ENCODE data around the gene SPESP1. TPM values are rescaled to one million over a fixed set of nuclear protein-coding genes. Genes with fewer than 3 reads are reported as not detected.

The SPESP1 gene
- total and polyA plus RNA-seq, 9 of the 15 experiments (the other 6 are each of a cell fraction or from before 2014, with no cell fraction given): not detected

DNA sequence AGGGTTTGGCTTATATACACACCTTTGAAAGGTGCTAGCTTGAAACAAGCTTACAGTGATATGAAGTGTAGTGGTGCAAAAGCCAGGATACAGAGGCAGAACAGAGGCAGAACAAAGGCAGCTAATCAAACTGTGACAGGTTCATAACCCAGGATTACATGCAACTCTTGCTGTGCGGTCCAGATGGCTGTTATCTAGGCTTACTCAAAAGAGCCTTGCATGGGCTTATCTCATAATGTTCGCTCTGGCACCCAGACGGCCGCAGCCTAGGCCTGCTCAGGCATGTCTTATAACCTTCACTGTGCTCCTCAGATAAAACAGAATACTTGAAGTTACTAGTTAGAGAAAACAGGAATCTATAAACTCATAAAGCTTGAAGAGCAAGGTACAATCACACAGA lies 61.4 kb downstream of the SPESP1 start:
- peak overlapping the region; percentile 27; the same call in 2 of the 3 replicates for H3K27ac ChIP-seq (ENCODE audit: extremely low read depth, low read depth, low read length)
- intact Hi-C loops (cut with micrococcal nuclease) (loop anchor here (1.0 kb wide), 1 partner anchor 7 kb away; no protein-coding TSS in a partner anchor), in situ Hi-C loops (cut with MboI) (no loop called here)
- DNase-seq (ENCODE audit: extremely low read depth in 1 of 4, low spot score in 3 of 4): peak; percentile 55 to 95 (median 72)
- H3K9ac ChIP-seq (ENCODE audit: insufficient read depth in 1 of 2, low read depth in 2 of 2, low read length in 2 of 2): no peak overlapping the region
- ATAC-seq: peak; percentile 95
- H3K36me3 ChIP-seq (ENCODE audit: control insufficient read depth, insufficient read depth, low read length): no peaks in the 10 kb centered on the region
- 0% methylated on average over 4 of the region's 4 CpGs for WGBS (ENCODE audit: insufficient coverage, low coverage, missing lambda C conversion rate)
- no peak overlapping the region for H3K4me3 ChIP-seq
- H3K4me2 ChIP-seq (ENCODE audit: insufficient read depth, low read length): peak overlapping the region; percentile 43
- peaks cover 23 to 36% of the 10 kb centered on the region in 2 experiments for H3K4me1 ChIP-seq (replicated peaks in 1 of 2; ENCODE audit: control insufficient read depth in 2 of 2, insufficient read depth in 2 of 2, low read length in 2 of 2)
- BruUV-seq (replicated peaks): no TSS peak
- H3K27me3 ChIP-seq (ENCODE audit: control insufficient read depth in 2 of 2, insufficient read depth in 2 of 2, low read length in 2 of 2): no peaks in the 10 kb centered on the region
- no peak overlapping the region; the same call in 1 of the 2 replicates for H2AFZ ChIP-seq (ENCODE audit: low read depth, low read length)
- no peaks in the 10 kb centered on the region for H3K79me2 ChIP-seq (ENCODE audit: control insufficient read depth, insufficient read depth, low read length)
- CTCF ChIA-PET (ENCODE audit: low intra/inter-chr PET ratio): no interaction called here
- H3K9me3 ChIP-seq (replicated peaks; ENCODE audit: control insufficient read depth, insufficient read depth, low read depth, low read length): no peaks in the 10 kb centered on the region
- H3K9me1 ChIP-seq (ENCODE audit: control insufficient read depth, insufficient read depth, low read length): no peaks in the 10 kb centered on the region
- H4K20me1 ChIP-seq (replicated peaks; ENCODE audit: control insufficient read depth, insufficient read depth, low read length): peaks cover 6% of the 10 kb centered on the region; the same call in 1 of the 2 replicates
- FAIRE-seq: peak; percentile 98
- POLR2A ChIA-PET: interaction anchor here (0.6 to 1.4 kb wide), 4 partner anchors 10 to 49 kb away, joined by 3 read pairs; no protein-coding TSS in a partner anchor
- TF ChIP-seq, protein P1, sequence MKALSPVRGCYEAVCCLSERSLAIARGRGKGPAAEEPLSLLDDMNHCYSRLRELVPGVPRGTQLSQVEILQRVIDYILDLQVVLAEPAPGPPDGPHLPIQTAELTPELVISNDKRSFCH (CRISPR knock-in tag; IDR thresholded peaks at IDR 0.05): no peak
- TF ChIP-seq, protein P1 (tag; IDR thresholded peaks at IDR 0.05): peak; percentile 82
- TF ChIP-seq CHD2 (IDR thresholded peaks at IDR 0.05; ENCODE audit: low read depth, low read length) (no peak), ZKSCAN1 (IDR thresholded peaks at IDR 0.05; ENCODE audit: low read depth, low read length) (no peak), ATF7 (IDR thresholded peaks at IDR 0.05) (peak; percentile 81), BHLHE40 (IDR thresholded peaks at IDR 0.05; ENCODE audit: low read length) (peak; percentile 73), TEAD1 (CRISPR knock-in tag; IDR thresholded peaks at IDR 0.05) (peak in 1 of 2 experiments; percentile 81; a peak in 1 of 4 replicates), PHTF2 (CRISPR knock-in tag; IDR thresholded peaks at IDR 0.05) (no peak), YBX1 (IDR thresholded peaks at IDR 0.05) (no peak), TCF7 (IDR thresholded peaks at IDR 0.05; ENCODE audit: borderline replicate concordance) (peak; percentile 87; the same call in 1 of the 2 replicates), ARID2 (IDR thresholded peaks at IDR 0.05) (no peak), ARID1B (IDR thresholded peaks at IDR 0.05) (peak; percentile 99), KDM4B (IDR thresholded peaks at IDR 0.05; ENCODE audit: borderline replicate concordance in 2 of 2, low read depth in 1 of 2) (no peak), FOXA1 (IDR thresholded peaks at IDR 0.05; ENCODE audit: borderline replicate concordance) (no peak), ETV1 (tag; conservative IDR thresholded peaks at IDR 0.05; ENCODE audit: low read depth) (no peak), ZNF239 (CRISPR knock-in tag; IDR thresholded peaks at IDR 0.05) (no peak), ELF2 (CRISPR knock-in tag; IDR thresholded peaks at IDR 0.05) (no peak), HMG20A (CRISPR knock-in tag; conservative IDR thresholded peaks at IDR 0.05) (no peak), ZNF12 (CRISPR knock-in tag; IDR thresholded peaks at IDR 0.05) (no peak), NFE2 (IDR thresholded peaks at IDR 0.05; ENCODE audit: low read depth) (peak; percentile 56; the same call in 1 of the 2 replicates), BACH1 (tag; IDR thresholded peaks at IDR 0.05) (0 out of 2 replicates have a peak, but pooled peaks have one; percentile 35), CC2D1A (IDR thresholded peaks at IDR 0.05) (peak; percentile 97; the same call in 1 of the 2 replicates), PRMT5 (CRISPR knock-in tag; IDR thresholded peaks at IDR 0.05) (no peak), FOSL1 (tag; conservative IDR thresholded peaks at IDR 0.05) (peak; percentile 70)
- TF ChIP-seq, protein P2, sequence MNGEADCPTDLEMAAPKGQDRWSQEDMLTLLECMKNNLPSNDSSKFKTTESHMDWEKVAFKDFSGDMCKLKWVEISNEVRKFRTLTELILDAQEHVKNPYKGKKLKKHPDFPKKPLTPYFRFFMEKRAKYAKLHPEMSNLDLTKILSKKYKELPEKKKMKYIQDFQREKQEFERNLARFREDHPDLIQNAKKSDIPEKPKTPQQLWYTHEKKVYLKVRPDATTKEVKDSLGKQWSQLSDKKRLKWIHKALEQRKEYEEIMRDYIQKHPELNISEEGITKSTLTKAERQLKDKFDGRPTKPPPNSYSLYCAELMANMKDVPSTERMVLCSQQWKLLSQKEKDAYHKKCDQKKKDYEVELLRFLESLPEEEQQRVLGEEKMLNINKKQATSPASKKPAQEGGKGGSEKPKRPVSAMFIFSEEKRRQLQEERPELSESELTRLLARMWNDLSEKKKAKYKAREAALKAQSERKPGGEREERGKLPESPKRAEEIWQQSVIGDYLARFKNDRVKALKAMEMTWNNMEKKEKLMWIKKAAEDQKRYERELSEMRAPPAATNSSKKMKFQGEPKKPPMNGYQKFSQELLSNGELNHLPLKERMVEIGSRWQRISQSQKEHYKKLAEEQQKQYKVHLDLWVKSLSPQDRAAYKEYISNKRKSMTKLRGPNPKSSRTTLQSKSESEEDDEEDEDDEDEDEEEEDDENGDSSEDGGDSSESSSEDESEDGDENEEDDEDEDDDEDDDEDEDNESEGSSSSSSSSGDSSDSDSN (IDR thresholded peaks at IDR 0.05; ENCODE audit: borderline replicate concordance in 1 of 2, low read depth in 2 of 2, low read length in 2 of 2): no peak

Data from K562 (cell line).